Coronary artery (tissue), 2 donors: ENCODE results near the gene GOLGA6L7.

Source experiments
- DNase-seq: peaks from one replicate; pipeline ENCODE4 v3.0.0-alpha.2; 2017; ENCODE audit warnings: low spot score
- H3K27ac ChIP-seq, 2 donors: fragments of 200-600 bp; sonication (generic); one replicate each; pipeline ENCODE4 v1.5.1; 2016 to 2019
- H3K4me3 ChIP-seq: fragments of 200-600 bp; sonication (generic); 2 replicates; pipeline ENCODE4 v1.5.1; 2016; ENCODE audit warnings: mild to moderate bottlenecking, moderate library complexity
- TF ChIP-seq, protein P1 (sequence below): fragments of 200-600 bp; sonication (generic); IDR thresholded peaks from one replicate; pipeline ENCODE4 v1.5.1; 2019; ENCODE audit warnings: antibody characterized with exemption

The GOLGA6L7 gene

DNA sequence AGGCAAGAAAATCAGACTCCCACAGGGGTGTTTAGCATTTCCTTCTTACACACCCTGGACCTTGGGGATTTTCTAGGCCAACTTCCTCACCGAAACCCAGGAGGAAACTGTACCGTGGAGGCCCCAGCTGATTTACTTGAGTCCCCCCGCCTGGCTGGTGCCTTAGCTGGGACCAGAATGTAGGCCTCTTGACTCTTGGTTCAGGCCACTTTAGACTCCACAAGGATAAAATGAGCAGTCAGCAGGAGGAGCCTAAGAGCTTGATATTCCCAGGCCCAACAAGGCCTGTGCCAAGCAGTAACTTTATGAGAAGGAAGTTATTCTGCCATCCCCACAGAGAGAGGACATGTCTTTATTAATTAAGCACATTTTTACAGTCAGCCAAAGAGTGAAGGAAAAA is 32.7 kb upstream of the GOLGA6L7 start:
- Histone ChIP-seq H3K27ac (no peak overlapping the region), H3K4me3 (no peak overlapping the region)
- TF ChIP-seq, protein P1, sequence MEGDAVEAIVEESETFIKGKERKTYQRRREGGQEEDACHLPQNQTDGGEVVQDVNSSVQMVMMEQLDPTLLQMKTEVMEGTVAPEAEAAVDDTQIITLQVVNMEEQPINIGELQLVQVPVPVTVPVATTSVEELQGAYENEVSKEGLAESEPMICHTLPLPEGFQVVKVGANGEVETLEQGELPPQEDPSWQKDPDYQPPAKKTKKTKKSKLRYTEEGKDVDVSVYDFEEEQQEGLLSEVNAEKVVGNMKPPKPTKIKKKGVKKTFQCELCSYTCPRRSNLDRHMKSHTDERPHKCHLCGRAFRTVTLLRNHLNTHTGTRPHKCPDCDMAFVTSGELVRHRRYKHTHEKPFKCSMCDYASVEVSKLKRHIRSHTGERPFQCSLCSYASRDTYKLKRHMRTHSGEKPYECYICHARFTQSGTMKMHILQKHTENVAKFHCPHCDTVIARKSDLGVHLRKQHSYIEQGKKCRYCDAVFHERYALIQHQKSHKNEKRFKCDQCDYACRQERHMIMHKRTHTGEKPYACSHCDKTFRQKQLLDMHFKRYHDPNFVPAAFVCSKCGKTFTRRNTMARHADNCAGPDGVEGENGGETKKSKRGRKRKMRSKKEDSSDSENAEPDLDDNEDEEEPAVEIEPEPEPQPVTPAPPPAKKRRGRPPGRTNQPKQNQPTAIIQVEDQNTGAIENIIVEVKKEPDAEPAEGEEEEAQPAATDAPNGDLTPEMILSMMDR, result no peak
- DNase-seq, result no peak

DNA sequence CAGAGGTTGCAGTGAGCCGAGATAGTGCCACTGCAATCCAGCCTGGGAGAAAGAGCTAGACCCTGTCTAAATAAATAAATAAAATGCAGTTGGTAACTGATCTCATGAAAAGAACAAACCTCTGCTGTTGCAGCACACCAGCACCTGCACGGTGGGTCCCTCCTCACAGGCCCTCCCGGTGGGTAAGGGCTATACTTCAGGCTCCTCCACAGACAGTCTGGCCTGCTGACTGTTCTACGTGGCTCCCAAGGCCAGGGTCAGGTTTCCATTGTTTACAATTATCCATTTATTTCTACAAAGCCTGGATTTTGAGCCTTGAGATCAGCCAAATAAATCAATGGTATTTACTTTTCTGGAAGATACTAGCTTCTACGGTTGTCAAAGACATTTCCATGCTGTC is 32.2 kb upstream of the GOLGA6L7 start:
- no peak overlapping the region for H3K4me3 ChIP-seq
- TF ChIP-seq, protein P1, result no peak
- H3K27ac ChIP-seq, result no peak overlapping the region
- DNase-seq, result no peak

DNA sequence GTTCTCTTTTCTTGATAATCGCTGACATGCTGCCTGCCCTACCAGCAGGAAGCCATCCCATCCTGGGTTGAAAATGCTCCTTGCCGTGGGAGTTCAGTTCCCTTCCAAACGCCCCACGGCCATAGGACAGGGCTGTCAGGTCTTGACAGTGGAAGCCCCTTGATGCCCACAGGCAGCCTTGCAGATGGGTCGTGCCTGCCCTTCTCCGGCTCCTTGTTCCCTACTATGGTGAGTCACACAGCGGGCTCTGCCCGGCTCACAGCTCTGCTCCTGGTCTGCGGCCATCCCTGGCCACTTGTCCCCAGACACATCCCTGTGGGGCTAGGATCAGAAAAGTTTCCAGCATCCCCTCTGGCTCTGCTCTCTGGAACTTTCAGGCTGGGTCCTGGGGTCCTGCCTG is 31.1 kb upstream of the GOLGA6L7 start:
- H3K4me3 ChIP-seq, result no peak overlapping the region
- TF ChIP-seq, protein P1, result no peak
- no peak for DNase-seq
- H3K27ac ChIP-seq, result no peak overlapping the region

DNA sequence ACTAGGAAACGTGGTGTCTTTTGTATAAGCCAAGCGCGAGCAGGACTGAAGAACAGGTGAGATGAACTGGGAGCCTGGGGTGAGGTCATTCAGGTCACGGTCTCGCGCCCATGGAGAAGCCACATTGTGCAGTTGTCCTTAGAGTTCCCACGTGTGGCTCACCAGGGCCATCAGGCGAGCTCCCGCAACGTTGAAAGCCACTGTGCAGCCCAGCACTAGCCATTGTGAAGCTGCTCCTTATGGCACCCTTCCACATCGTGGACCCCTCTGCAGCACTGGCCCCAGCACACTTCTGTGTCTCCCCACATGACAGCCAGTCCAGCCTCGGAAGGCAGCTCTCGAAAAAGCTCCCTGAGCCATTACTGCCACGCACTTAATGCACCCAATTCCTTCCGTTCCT is 29.8 kb upstream of the GOLGA6L7 start:
- TF ChIP-seq, protein P1, result no peak
- Histone ChIP-seq H3K27ac (no peak overlapping the region), H3K4me3 (no peak overlapping the region)
- no peak for DNase-seq

DNA sequence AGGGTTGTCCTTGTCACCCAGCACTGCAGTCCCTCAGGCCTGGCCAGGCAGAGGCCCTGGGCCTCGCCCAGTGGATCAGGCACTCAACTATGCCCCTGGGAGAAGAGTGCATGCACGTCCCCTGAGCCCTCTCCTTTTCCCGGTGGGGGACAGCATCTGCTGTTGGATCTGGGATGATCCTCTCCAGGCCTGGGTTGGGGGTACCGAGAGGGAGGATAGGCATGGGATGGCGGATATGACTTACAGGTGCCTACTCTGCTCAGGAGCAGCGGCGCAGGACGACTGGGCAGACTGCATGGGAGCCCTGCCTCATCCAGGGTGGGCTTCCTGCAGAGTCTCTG is 28.4 kb upstream of the GOLGA6L7 start:
- no peak overlapping the region for H3K27ac ChIP-seq
- TF ChIP-seq, protein P1, result no peak
- H3K4me3 ChIP-seq, result no peak overlapping the region
- no peak for DNase-seq

DNA sequence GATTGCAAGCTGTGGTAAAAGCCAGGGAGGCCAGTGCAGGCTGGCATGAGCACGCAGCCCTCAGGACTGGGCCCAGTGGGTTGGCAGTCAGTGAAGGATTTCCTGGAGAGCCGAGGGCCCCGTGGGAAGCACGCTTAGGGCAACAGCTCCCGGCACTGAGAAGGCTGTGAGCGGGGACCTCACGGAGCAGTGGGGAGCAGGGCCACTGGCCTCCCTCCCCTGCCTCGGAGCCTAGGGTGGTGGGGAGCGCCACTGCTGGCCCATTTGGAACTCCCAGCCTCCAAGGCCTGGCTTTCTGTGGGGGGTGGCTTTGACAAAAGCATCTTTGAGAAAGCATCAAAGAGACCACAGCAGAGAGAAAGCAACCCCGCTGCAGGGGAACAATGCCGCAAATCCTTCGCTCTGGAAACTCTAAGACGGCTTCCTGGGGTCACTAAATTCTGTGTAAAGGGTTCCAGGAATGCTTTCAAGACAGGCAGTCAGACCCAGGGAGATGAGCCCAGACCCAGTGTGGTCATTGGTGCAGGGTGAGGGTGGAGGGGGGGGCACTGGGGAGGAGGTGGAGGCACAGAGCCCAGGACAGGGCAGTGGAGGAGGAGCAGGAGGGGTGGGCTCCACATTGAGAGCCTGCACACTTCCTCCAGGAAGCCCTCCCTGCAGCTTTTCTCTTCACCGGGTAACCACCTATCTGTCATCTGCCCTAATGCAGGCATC is 27.8 kb upstream of the GOLGA6L7 start:
- H3K4me3 ChIP-seq, result no peak overlapping the region
- H3K27ac ChIP-seq, result no peak overlapping the region
- TF ChIP-seq, protein P1, result no peak
- DNase-seq, result no peak

DNA sequence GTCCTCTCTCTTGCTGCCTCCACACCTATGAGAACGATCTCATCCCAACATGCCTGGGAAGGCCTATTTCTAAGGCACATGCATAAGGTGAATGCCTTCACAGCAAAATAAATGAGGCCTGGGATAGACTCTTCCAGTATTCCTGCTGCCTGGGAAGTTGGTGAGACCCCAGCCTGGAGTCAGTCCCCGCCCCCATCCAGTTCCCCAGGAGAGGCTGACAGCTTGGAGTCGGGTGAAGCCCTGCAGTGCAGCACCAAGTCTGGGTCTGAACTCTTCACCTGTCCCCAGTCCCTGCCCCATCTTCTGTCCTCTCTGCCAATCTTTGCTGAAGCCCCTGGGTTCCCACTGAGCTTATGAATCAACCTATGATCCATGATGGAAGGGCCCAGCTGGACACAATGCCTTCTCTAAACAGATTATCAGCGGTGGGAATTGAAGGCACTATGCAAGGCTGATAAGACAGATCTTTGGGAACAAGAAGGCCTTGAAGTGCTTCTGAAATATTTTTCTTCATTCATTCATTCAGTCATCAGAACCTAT is 27.1 kb upstream of the GOLGA6L7 start:
- Histone ChIP-seq H3K4me3 (no peak overlapping the region), H3K27ac (no peak overlapping the region)
- TF ChIP-seq, protein P1, result no peak
- no peak for DNase-seq
